ENCODE measurements around the gene SLC6A9.

Gene SLC6A9

GRCh38 chr1:43998000-43998378, 33.3 kb downstream of the SLC6A9 start:
- DNase-seq: no peak

DNA sequence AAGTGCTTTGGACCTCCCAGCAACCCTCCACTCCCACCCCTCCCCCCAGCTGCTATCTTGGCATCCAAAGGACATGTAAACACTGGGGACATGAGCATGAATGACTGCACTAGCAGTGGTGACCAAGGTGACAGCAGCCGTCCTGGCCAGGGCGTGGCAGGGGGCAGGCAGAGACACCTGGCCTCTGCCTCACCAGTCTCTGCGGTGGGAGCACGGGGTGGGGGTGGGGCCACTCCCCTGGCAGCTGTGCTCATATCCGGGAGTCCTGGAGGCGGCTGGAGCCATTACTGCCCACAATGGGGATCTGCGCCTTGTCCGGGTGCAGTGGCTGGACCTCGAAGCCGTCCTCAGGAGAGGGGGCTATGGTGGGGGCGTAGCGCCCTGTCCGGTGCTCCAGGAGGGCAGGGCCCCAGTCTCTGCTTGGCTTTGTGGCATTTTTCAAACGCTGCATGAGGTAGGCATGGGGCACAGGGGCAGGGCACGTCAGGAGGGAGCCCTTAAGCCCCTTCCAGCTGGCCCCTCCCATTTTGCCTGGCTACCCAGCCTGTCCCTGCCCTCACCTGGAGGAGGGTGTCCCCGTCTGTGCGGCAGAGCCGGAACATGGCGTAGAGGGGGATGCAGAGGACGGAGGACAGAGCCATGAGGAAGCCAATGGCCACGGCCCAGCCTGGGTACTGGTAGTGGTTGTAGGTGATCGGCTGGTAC, 33.8 kb downstream of the SLC6A9 start:
- no peak for DNase-seq

GRCh38 chr1:43996733-43997115, 34.5 kb downstream of the SLC6A9 start:
- no peak for DNase-seq

- no peak for DNase-seq
Measured at GRCh38 chr1:43995984-43996732, 35.1 kb downstream of the SLC6A9 start.

DNA sequence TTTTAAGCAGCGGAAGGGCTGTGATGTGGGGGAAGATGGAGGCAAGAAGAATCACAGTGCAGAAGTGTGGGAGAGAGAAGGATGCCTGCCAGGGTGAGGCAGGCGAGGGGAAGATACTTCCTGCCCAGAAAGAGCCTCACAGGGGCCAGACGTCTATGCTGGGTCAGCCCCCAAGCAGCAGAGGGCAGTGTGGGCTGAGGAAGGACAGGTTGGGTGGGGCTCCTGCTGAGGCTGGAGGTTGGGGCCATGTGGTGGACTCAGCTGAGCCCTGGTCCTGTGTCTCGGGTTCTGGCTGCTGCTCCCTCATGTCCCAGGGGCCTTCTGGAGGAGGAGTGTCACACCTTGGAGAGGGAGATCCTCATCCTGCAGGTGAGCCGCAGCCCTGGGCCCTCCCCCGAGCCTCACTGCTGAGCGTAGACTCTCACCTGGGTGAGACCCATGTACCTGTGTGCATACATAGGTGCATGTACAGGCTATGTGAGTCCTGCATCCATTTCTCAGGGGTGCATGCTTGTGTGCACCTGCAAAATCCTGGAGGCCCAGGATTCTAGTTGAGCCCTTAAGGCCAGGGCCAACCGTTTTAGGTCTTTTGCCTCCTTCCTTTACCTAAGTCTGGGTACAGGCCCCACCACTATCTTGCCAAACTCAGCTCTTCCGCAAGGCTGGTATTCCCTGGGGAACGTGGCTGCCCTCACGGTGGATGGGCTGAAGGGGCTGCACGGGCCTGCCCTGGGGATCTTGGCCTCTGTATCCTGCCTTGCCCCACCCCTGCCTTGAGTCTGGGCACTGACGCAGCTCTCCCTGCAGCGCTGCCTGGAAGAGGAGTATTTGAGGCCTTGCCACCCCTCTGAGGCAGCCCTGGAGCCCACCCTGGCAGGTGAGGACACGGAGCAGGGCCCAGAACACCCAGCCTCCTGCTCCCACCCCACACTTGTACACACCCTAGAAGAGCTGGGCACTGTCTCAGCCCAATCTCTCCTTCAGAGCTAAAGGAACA, 36.2 kb downstream of the SLC6A9 start:
- DNase-seq: peak in 1 of 3 donors; percentile 20

GRCh38 chr1:43994071-43994470, 37.2 kb downstream of the SLC6A9 start:
- no peak for DNase-seq

GRCh38 chr1:43993206-43993914, 37.9 kb downstream of the SLC6A9 start:
- DNase-seq: no peak

GRCh38 chr1:43992232-43992995, 38.8 kb downstream of the SLC6A9 start:
- DNase-seq: no peak

GRCh38 chr1:43991476-43992231, 39.6 kb downstream of the SLC6A9 start, which contains the start of gene CCDC24:
Gene CCDC24 (plus strand): TSS chr1:43991599. CDS start chr1:43991879, 280 bp downstream.
- peak; percentile 77 to 90 (median 89) for DNase-seq

- no peak for DNase-seq
Measured at GRCh38 chr1:43991200-43991475, 40.1 kb downstream of the SLC6A9 start.

GRCh38 chr1:43990271-43991199, 40.7 kb downstream of the SLC6A9 start:
- DNase-seq: no peak

GRCh38 chr1:43987159-43987902, 43.9 kb downstream of the SLC6A9 start:
- no peak for DNase-seq

DNA sequence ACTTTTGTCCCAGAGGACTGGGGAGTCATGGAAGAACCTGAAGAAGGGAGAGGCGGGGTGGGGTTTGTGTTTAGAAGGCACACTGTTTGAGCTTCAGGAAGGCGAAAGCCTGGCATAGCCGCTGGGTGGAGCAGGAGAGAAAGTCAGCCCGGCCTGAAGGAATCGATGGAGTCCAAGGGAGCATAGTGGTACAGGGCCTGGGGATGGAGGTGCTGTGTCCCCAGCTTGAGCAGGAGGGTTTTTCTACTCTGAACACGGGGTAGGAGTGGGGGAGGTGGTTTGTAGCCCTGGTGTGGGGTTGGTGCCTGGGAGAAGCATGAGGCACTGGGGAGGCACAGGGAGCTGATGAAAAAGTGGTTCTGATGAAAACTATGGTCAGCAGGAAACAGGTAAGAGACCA, 44.5 kb downstream of the SLC6A9 start:
- no peak for DNase-seq

- no peak for DNase-seq
Measured at GRCh38 chr1:43985984-43986595, 45.2 kb downstream of the SLC6A9 start.

- no peak for DNase-seq
Measured at GRCh38 chr1:43984855-43985254, 46.4 kb downstream of the SLC6A9 start.

GRCh38 chr1:43983253-43983899, 47.9 kb downstream of the SLC6A9 start:
- no peak for DNase-seq

- DNase-seq: peak; percentile 51 to 59 (median 55)
Measured at GRCh38 chr1:43982808-43983207, 48.5 kb downstream of the SLC6A9 start.

DNA sequence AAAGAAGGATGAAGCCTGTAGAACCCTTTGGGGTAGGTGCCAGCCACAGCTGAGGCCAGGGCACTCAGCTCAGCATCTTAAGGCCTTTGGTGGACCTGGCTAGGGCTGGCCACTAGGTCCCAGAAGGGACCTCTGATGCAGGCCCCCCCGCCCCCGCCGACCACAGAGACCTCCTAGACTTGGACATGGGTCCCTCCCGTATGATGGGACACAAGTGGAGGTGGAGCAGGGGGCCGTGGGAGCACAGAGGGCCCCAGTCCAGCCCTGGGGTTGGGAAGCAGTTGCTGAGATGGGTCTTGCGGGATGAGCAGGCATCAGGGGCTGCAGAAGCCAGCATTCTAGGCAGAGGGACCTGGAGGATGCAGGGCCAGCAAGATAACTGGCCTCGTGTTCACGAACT, 49.0 kb downstream of the SLC6A9 start:
- DNase-seq: no peak

Data from suppressor macrophage treated with lipopolysaccharide for 1 hour (primary cell).